K562 treated with DMSO at 1 percent for 12 hours (cell line): ENCODE measurements around the gene FCRLB. TPM values are rescaled to one million over a fixed set of nuclear protein-coding genes. Genes with fewer than 3 reads are reported as not detected.

Source experiments
- total RNA-seq: library from RNA; unstranded; fragments of 300-600 nt; gene quantifications from 2 replicates; pipeline ENCODE4 v1.2.3, GENCODE V29; 2022; ENCODE audit not compliant: insufficient read depth

Gene FCRLB, protein sequence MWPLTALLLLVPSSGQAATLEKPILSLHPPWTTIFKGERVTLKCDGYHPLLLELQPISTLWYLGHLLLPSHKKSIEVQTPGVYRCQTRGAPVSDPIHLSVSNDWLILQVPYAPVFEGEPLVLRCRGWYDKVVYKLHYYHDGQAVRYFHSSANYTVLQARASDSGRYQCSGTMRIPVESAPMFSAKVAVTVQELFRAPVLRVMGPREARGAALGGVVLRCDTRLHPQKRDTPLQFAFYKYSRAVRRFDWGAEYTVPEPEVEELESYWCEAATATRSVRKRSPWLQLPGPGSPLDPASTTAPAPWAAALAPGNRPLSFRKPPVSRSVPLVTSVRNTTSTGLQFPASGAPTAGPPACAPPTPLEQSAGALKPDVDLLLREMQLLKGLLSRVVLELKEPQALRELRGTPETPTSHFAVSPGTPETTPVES
- 1.6 and 2.7 TPM in 2 replicates for total RNA-seq

DNA sequence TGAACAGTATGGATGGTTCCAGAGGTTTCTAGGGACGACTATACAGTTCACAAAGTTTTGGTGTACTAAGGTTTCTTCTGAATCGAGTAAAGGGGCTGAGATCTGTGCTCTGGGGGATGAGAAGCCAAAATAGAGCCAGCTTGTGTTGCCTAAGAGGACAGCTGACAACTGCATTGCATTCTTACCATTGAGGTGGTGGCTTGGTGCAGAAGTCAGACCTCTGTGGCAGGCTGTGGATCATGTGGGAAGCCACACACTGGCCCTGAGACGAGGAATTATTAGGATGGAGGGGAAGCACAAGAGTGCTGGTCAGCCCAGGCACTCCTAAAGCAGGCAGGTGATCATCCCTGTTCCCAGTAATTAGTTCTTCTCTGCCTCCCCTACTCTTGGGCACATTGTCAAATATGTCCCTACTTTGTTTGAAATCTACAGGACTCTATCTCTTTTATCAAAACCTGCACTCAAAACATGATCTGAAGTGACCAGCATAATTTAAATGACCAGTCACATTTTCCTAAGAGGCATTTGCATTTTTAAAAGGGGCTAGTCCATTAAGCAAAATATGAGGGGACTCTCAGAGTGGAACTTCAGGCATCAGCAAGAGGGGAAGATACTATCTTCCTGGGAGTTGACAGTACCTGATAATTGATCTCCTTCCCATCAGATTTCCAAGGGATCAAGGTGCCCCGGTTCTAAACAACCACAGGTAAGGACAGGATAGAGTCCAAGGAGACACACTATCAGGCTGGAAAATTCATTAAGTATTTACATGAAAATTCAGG, at the start of gene FCRLB:
TSS of gene FCRLB (plus strand) at position 589 of the 782 bp plus-strand sequence. CDS start 1,129 bp downstream, outside the sequence.

DNA sequence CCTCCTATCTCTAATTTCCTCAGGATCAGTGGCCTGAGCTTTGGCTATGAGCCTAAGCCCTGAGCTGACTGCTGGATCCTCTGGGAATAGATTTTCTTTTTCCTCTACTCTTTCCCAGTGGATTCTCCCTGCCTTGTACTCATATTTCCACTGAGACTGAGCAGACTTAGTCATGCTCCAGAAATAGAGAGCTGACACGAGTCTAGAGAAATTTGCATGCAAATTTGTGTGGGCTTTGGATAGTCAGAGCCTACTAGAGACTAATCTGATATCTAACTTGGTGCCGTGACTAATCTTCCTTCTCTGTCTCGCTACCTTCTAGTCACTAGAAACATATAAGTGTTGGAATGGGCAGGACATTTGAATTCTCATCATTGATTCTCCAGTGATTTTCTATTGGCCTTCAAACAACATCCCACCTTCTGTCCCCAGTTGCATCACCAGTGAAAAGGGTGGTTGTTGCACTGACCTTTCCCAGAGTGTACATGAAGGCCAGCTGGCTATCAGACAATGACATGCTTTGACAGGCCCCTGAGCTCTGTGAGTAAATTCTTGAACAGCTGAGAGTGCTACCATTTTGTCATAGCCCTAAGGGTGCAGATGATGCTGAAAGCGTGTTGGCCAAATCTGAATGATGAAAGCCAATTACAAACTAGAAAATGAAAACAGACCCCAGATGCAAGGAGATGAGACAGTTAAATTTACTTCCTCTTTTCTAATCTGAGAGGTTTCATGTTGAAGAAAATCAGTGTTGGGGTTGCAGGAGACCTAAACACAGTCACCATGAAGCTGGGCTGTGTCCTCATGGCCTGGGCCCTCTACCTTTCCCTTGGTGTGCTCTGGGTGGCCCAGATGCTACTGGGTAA, 14.6 kb upstream of the FCRLB start, which contains the start of gene FCRLA:
TSS of gene FCRLA (plus strand) at position 748 of the 866 bp plus-strand sequence. CDS start at position 784, 36 bp downstream.

DNA sequence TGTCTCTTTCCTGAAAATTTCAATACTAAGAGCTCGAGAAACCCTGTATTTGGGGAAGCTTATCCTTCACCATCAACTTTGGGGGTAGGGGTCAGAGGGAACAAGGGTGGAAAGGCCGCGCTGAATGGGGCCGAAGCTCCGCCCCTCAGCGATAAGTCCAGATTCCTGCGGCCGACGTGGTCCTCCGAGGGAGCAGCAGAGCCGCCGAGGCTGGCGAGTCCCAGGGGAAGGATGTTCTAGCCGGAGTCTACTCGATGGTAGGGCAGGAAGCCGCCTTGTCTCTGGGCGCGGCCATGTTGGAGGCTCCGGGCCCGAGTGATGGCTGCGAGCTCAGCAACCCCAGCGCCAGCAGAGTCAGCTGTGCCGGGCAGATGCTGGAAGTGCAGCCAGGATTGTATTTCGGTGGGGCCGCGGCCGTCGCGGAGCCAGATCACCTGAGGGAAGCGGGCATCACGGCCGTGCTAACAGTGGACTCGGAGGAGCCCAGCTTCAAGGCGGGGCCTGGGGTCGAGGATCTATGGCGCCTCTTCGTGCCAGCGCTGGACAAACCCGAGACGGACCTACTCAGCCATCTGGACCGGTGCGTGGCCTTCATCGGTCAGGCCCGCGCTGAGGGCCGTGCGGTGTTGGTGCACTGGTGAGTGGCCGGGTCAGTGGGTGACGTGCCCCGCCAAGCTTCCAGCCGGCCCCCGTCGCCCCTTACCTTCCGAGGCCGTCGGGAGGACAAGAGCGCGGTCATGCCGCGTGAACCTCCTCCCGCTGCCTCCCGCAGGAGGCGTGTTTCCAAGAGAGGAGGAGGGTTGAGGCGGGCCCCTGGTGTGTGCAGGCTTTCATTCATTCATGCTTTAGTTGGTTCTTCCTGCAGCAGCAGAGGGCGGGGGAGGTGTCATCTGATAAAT, 28.4 kb downstream of the FCRLB start, which contains the start of gene DUSP12:
TSS of gene DUSP12 (plus strand) at position 278 of the 899 bp plus-strand sequence. CDS start at position 294, 16 bp downstream.

DNA sequence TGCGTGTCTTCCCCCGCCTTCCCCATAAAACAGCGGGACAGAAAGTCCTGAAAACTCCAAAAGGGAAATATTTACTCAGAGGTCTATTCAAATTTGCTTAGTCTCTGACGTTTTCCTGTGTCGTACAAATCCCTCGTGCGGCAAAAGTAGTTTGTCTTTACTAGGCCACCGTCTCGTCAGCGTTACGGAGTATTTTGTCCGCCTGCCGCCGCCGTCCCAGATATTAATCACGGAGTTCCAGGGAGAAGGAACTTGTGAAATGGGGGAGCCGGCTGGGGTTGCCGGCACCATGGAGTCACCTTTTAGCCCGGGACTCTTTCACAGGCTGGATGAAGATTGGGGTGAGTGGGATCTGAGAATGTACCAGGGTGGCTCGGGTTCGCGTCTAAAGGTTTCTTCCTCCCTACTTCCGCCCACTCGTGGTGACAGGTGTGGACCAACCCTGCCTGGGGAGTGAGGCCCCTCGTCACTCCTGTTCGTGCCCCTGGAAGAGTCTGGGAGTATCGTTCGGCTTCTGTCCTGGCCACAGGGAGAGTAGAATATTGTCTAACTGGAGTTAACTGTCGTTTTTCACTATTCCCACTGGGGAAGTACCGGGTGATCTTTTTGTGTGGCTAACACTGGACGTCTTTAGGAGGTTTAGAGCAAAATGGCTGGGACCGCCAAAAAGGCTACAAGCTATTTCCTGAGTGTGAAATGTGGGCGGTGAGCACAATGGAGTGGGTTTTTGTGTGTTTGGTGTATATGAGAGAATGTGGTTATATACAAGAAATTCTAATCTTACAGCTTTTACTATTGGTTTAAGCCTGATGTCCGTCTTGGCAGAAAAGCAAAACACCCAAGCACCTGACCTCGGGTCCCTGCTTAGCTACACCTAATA, 45.0 kb downstream of the FCRLB start, which contains the start of gene ATF6:
TSS of gene ATF6 (plus strand) at position 219 of the 880 bp plus-strand sequence. CDS start at position 260, 41 bp downstream.

Other genes with a start within 250 kb of the FCRLB start
- 45.8 and 91.4 TPM in 2 replicates for gene FCGR2A, start 216.1 kb upstream of the FCRLB start, total RNA-seq
- gene HSPA6, start 197.0 kb upstream of the FCRLB start, total RNA-seq, result 8.4 and 11.5 TPM in 2 replicates
- not detected in 2 replicates for gene FCGR3A, start 171.7 kb upstream of the FCRLB start, total RNA-seq
- gene FCGR3B, start 90.4 kb upstream of the FCRLB start, total RNA-seq, result 0.32 TPM in 1 of 2 replicates, not detected in the other
- 8.8 and 15.3 TPM in 2 replicates for gene FCGR2B, start 58.4 kb upstream of the FCRLB start, total RNA-seq
- 8.9 and 12.0 TPM in 2 replicates for gene FCRLA, start 14.3 kb upstream of the FCRLB start, total RNA-seq
- 44.2 and 45.4 TPM in 2 replicates for gene DUSP12, start 28.2 kb downstream of the FCRLB start, total RNA-seq
- gene ATF6, start 44.8 kb downstream of the FCRLB start, total RNA-seq, result 8.7 and 29.0 TPM in 2 replicates